Posterior vena cava (tissue), 2 donors: Measurements from ENCODE around the gene NPFFR1. TPM values are rescaled to one million over a fixed set of nuclear protein-coding genes. Genes with fewer than 3 reads are reported as not detected.

Source experiments
- DNase-seq: peaks from one replicate; pipeline ENCODE4 v3.0.0-alpha.2; 2020; ENCODE audit warnings: low spot score
- intact Hi-C, 2 donors: fragments of 100-400 bp; cut with DNase I; formaldehyde crosslinking; loops; one replicate each; pipeline versions ENCODE4 v1.14.1 to v1.14.2; 2022 to 2023
- long read RNA-seq, 2 donors: library from polyadenylated mRNA; unstranded; transcript quantifications; one replicate each; pipeline ENCODE4 v2.0.0, GENCODE V29; 2020 to 2021
- total RNA-seq, 2 donors: library from RNA; stranded (reverse); fragmentation: NEBNext Ultra II Directional; extraction: Animal tissue kit (Norgen Biotek cat#: 25700); gene quantifications; one replicate each; pipeline ENCODE4 v1.2.1, GENCODE V29; 2021
- donor health status: DM: yes; HTN: yes; CAD: no.
- donor health status: DM: yes; HTN: yes; CAD: no.

Gene NPFFR1, protein sequence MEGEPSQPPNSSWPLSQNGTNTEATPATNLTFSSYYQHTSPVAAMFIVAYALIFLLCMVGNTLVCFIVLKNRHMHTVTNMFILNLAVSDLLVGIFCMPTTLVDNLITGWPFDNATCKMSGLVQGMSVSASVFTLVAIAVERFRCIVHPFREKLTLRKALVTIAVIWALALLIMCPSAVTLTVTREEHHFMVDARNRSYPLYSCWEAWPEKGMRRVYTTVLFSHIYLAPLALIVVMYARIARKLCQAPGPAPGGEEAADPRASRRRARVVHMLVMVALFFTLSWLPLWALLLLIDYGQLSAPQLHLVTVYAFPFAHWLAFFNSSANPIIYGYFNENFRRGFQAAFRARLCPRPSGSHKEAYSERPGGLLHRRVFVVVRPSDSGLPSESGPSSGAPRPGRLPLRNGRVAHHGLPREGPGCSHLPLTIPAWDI
- not detected for total RNA-seq
- long read RNA-seq, donor 1 = 0 reads
- long read RNA-seq, donor 2 = 0 reads

DNA sequence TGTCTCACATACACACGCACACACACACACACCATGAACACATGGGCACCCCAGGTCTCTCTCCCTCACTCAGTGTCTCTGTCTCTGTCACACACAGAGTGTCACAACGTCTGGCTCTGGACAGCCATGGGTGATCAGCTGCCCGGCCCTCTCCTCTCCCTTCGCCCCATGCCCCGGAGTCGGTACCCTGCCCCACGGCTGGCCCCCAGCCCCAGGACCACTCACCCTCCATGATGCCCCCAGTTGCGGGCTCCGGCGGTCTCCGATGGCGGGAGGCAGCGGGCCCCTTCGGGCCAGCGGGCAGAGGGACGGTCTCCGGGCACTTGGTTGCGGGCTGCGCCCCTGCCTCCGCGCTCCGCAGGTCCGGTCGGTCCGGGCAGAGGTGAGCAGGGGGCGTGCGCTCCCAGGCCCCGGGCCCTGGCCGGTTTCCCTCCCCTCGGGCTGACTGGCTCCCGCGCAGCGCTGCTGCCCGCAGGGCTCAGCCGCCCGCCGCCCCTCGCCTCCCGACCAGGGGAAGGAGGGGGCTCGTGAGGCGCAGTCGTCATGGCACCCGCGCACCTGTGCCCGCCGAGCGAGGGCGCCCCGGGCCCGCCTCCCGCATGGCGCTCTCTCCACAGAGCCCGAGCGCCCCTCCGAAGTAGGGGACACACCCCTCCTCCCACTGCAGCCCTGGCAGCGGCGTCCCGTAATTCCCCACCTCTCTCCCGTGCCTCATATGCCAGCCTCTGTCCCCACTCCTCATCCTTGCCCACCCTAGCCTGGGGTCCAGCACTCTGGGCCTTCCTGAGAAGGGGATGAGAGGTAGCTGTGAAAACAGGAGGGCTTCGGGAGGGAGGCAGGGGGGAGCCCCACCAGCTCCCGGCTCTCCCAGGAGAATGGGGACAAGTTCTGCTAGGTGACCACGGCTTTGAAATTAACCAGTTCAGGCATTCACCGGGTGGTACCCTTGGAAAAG, at the start of gene NPFFR1:
Gene NPFFR1 (minus strand): TSS at position 560 of the 955 bp plus-strand sequence. CDS start 328 bp downstream, at position 232.
- DNase-seq = no peak
- intact Hi-C loops = no loop called here

DNA sequence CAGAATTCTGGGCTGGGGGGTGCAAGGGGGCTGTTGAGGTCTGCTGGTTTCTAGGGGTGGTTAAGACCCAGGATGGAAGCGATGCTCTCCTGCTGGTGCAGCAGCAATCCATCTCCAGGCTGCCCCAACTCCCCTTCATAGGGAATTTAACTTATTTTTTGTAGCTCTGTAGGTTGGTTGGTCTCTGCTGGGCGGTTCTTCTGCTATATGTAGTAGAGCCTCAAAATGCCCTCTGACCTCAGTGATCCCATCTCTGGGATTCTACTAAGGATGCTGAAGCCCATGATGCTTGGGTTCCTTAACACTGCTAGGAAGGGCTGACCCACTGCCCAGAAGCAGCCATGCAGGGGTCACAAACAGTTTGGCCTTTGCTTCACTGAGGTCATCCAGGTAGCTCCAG, 49.5 kb upstream of the NPFFR1 start:
- DNase-seq = no peak
- intact Hi-C loops = no loop called here

DNA sequence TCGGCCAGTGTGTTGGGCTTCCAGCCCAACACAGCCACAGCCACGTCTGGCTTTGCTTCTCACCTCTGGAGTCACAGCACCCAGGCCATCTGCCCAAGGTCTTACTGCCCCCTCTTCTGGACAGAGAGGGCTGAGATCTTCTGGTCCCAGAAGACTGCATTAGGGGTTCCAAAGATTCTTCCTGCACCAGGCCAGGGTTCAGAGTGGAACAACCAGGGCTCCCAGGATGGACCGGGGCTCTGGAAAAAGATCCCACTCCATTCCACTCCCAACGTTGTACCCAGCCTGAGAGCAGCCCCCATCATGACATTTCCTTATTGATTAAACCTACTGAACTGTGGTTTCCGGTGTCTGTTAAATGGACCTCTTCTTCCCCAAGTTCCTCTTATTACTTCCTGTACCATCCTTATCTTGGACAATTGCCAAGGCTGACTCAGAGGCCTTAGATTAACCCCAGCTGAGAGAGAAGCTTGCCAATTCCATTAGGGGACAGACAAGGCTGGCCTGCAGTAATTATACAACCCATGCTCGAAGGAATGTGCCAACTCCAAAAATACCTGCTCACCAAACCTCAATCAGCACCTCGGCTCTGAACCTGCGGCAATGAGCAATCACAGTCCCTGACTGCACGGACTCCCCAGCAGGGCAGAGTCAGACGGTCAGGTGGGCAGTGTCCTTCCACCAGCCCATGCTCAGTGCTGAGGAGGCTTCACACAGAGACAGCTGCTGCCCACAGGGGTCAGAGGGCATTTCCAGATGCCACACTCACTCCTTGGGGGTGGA, 47.9 kb upstream of the NPFFR1 start:
- intact Hi-C loops = no loop called here

GRCh38 chr10:70331160-70331485, 47.3 kb upstream of the NPFFR1 start:
- intact Hi-C loops = no loop called here
- DNase-seq = no peak

More for the DNA sequence above, 47.9 kb upstream of the NPFFR1 start:
- DNase-seq = peak; percentile 76

- DNase-seq = peak; percentile 50
- intact Hi-C loops = no loop called here
Measured at GRCh38 chr10:70330671-70331070, 46.9 kb upstream of the NPFFR1 start.

GRCh38 chr10:70328967-70329366, 45.2 kb upstream of the NPFFR1 start:
- intact Hi-C loops = no loop called here
- DNase-seq = peak; percentile 28

GRCh38 chr10:70328018-70328417, 44.2 kb upstream of the NPFFR1 start:
- intact Hi-C loops = no loop called here
- DNase-seq = no peak

- DNase-seq = peak; percentile 73
- intact Hi-C loops = loop anchor here in 1 of 2 donors (5.0 kb wide), 2 partner anchors 218 to 663 kb away; no protein-coding TSS in a partner anchor
Measured at GRCh38 chr10:70324951-70325781, 41.4 kb upstream of the NPFFR1 start.

DNA sequence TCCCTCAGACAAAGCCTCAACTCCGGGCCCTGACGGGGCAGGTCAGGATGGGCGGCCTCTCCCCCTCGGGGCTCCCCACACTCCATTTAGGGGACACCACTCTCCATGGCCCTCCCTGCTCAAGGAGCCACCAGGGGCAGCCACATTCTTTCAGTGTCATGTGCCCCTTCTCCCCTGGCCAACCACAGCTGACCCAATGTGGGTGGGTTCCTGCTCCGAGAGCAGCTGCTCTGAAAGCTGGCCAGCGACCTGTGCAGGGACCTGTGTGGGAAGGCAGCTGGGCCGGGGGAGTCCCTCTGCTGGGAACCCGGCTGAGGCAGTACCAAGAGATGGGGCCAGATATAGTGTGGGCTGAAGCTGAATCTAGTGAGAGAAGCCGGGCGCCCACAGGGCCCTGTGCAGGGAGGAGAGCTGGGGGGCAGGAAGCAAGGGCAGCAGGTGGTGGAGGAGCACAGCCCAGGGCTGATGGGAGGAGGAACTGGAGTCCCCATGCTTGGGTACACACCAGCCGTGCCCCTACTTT, 40.6 kb upstream of the NPFFR1 start:
- DNase-seq = peak; percentile 76
- intact Hi-C loops = loop anchor here in 1 of 2 donors (5.0 kb wide), 2 partner anchors 217 to 662 kb away; no protein-coding TSS in a partner anchor

DNA sequence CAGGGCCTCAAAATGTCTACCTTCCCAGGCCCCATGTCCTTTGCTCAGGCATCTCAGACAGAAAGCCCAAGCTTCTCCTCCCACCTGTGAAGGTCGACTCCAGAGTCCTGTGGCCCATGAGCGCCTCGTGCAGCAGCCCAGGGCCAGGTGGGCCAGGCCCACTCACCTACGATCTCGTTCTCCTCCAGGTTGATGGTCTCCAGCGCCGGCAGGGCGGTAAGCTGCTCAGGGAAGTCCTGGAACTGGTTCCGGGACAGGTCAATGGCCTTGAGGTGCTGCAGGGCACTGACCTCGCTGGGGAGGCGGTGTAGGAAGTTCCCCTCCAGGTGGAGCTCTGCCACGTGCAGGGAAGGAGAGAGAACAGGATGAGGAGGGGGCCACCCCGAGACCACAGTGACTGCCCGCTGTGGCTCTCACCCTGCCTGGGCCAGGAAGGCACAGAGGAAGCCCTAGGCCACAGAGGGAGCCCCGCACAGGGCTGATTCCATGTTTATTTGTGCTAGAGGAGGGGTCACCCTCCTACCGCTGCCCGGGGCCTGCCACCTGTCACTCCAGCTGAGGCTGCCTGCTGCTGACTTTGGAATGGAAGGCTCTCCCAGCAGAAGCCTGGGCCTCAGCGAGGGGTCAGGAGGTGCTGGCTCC, 40.0 kb upstream of the NPFFR1 start:
- DNase-seq = peak; percentile 69
- intact Hi-C loops = loop anchor here in 1 of 2 donors (5.0 kb wide), 2 partner anchors 217 to 662 kb away; no protein-coding TSS in a partner anchor

- intact Hi-C loops = loop anchor here in 1 of 2 donors (5.0 kb wide), 2 partner anchors 216 to 661 kb away; no protein-coding TSS in a partner anchor
- peak; percentile 23 for DNase-seq
Measured at GRCh38 chr10:70323138-70323696, 39.4 kb upstream of the NPFFR1 start.

DNA sequence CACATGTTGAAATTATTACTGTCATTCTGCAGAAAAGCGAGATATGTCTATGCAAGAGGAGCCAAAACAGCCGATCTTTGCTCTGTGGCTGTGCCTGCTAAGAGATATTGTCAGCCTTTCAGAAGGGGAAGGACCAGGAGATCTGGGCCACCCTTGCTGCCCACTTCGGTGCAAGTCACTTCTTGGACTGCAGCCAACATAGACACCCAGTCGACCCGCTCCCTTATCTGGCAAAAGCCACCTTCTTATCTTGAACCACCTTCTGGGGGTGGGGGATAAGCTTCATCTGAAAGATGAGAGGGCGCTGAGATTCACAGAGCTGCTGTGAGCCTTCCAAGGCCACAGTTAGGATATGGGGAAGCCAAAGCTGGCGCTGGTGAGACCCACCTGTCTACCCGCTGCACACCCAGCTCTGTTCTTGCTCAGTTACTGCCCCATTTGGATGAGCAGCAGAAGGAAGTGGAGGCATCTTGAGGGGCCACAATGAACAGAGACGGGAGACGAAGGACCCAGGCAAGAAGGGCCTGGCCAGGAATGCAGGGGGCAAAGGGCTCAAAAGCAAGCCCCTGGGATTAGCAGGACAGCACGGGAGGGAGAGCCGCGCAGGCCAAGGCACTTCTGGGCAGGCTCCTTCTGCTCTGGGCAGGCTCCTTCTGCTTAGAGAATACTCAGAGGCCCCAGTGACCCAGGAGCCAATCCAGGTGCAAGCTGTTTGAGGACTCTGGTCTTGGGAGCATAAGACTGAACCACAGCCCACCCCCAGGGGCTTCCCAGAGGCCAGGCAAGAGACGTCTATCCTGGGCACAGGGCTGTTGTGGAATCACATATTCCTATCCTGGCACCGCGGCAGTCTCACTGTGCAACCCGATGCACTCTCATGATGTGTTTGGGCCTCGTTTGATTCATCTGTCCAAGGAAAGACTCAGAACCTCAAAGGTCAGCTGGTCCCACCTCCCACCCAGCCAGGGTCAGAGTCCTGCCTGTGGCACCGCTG, 38.4 kb upstream of the NPFFR1 start:
- peak; percentile 74 for DNase-seq

DNA sequence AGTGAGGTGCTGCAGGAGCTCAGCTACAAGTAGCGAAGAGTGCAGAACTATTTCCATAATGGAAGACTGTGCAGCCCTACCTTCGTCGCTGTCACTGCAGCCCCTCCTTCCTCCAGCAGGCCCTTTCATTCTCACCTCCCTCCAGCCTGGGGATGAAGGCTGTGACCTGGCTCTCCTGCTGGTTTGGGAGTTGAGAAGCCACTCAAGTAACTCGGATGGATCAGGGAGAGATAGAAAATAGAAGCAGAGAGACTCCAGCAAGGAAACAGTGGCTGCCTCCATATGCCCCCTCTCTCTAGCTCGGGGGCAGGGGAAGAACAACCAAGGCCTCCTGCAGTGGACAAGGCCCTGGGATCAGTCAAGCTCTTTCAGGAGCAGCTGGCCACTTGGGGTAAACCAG, 37.4 kb upstream of the NPFFR1 start:
- intact Hi-C loops = loop anchor here in 1 of 2 donors (5.0 kb wide), 2 partner anchors 214 to 659 kb away; no protein-coding TSS in a partner anchor
- DNase-seq = peak; percentile 53

More for the DNA sequence above, 38.4 kb upstream of the NPFFR1 start:
- intact Hi-C loops = loop anchor here in 1 of 2 donors (5.0 kb wide), 2 partner anchors 215 to 660 kb away; no protein-coding TSS in a partner anchor

DNA sequence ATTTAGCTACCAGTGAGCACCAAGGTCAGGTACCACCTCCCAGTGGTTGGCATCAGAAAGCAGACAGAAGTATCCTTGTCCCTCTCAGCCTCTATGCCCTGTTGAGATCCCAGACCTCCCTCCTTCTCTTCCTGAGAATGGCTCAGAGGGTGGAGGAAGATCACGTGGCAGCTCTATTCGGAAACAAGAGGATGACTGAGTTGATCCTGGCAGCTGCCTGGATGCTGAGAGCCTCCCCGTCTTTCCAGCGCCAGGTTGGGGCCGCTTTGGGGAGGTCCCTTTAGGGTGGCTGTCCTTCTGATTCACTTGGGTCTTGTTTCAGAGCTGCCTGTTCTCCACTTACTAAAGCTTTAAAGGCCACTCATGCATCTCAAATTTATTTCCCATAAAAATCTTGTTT, 36.9 kb upstream of the NPFFR1 start:
- intact Hi-C loops = loop anchor here in 1 of 2 donors (5.0 kb wide), 2 partner anchors 213 to 658 kb away; no protein-coding TSS in a partner anchor
- peak; percentile 72 for DNase-seq

- intact Hi-C loops = loop anchor here in 1 of 2 donors (5.0 kb wide), 2 partner anchors 213 to 658 kb away; no protein-coding TSS in a partner anchor
- DNase-seq = peak; percentile 56
Measured at GRCh38 chr10:70319824-70320223, 36.0 kb upstream of the NPFFR1 start.
